Activated naive CD8-positive, alpha-beta T cell treated with anti-CD3 and anti-CD28 coated beads for 36 hours (primary cell): ENCODE data around the gene EFHC1. TPM values are rescaled to one million over a fixed set of nuclear protein-coding genes. Genes with fewer than 3 reads are reported as not detected.

Source experiments
- DNase-seq: peaks from one replicate; pipeline ENCODE4 v3.0.0; 2021
- H3K27ac Mint-ChIP-seq: one replicate; pipeline ENCODE4 v1.8.0; 2022; ENCODE audit warnings: mild to moderate bottlenecking, moderate library complexity, mixed read lengths
- H3K27me3 Mint-ChIP-seq: one replicate; pipeline ENCODE4 v1.8.0; 2022; ENCODE audit warnings: mild to moderate bottlenecking, mixed read lengths
- H3K36me3 Mint-ChIP-seq: one replicate; pipeline ENCODE4 v1.8.0; 2021; ENCODE audit warnings: mild to moderate bottlenecking, mixed read lengths
- H3K4me1 Mint-ChIP-seq: one replicate; pipeline ENCODE4 v1.8.0; 2021; ENCODE audit warnings: mixed read lengths
- H3K4me3 Mint-ChIP-seq: one replicate; pipeline ENCODE4 v1.8.0; 2022; ENCODE audit warnings: mild to moderate bottlenecking, moderate library complexity, mixed read lengths
- H3K9me3 Mint-ChIP-seq: one replicate; pipeline ENCODE4 v1.8.0; 2022; ENCODE audit warnings: mixed read lengths
- total RNA-seq, 2 experiments: library from RNA; stranded (reverse); gene quantifications; one replicate each; pipeline ENCODE4 v1.2.3, GENCODE V29; 2021

Gene EFHC1
- total RNA-seq, 2 experiments from 2014 or later, result 2.8 to 3.1 TPM

GRCh38 chr6:52566201-52566600, 146.1 kb downstream of the EFHC1 start:
- Mint-ChIP-seq H3K27ac (no peak overlapping the region), H3K27me3 (no peaks in the 10 kb centered on the region), H3K4me1 (peaks cover 20% of the 10 kb centered on the region), H3K4me3 (no peak overlapping the region), H3K9me3 (no peaks in the 10 kb centered on the region), H3K36me3 (no peaks in the 10 kb centered on the region)
- no peak for DNase-seq

GRCh38 chr6:52566853-52567279, 146.7 kb downstream of the EFHC1 start:
- Mint-ChIP-seq H3K36me3 (no peaks in the 10 kb centered on the region), H3K27ac (no peak overlapping the region), H3K4me1 (peaks cover 25% of the 10 kb centered on the region), H3K9me3 (no peaks in the 10 kb centered on the region), H3K4me3 (no peak overlapping the region), H3K27me3 (no peaks in the 10 kb centered on the region)
- DNase-seq, result no peak

GRCh38 chr6:52568320-52568719, 148.2 kb downstream of the EFHC1 start:
- peaks cover 34% of the 10 kb centered on the region for H3K4me1 Mint-ChIP-seq

GRCh38 chr6:52570291-52570700, 150.2 kb downstream of the EFHC1 start:
- H3K36me3 Mint-ChIP-seq, result no peaks in the 10 kb centered on the region
- no peak overlapping the region for H3K27ac Mint-ChIP-seq
- peaks cover 52% of the 10 kb centered on the region for H3K4me1 Mint-ChIP-seq
- no peaks in the 10 kb centered on the region for H3K27me3 Mint-ChIP-seq
- no peak overlapping the region for H3K4me3 Mint-ChIP-seq
- no peaks in the 10 kb centered on the region for H3K9me3 Mint-ChIP-seq
- no peak for DNase-seq

More at GRCh38 chr6:52568320-52568719, 148.2 kb downstream of the EFHC1 start:
- no peaks in the 10 kb centered on the region for H3K9me3 Mint-ChIP-seq
- H3K27me3 Mint-ChIP-seq, result no peaks in the 10 kb centered on the region
- DNase-seq, result no peak
- no peak overlapping the region for H3K27ac Mint-ChIP-seq
- no peaks in the 10 kb centered on the region for H3K36me3 Mint-ChIP-seq
- no peak overlapping the region for H3K4me3 Mint-ChIP-seq

- Mint-ChIP-seq H3K4me3 (no peak overlapping the region), H3K27me3 (no peaks in the 10 kb centered on the region), H3K27ac (no peak overlapping the region), H3K36me3 (no peaks in the 10 kb centered on the region), H3K4me1 (peaks cover 53% of the 10 kb centered on the region), H3K9me3 (no peaks in the 10 kb centered on the region)
- DNase-seq, result no peak
These were observed 151.1 kb downstream of the EFHC1 start for GRCh38 chr6:52571099-52571755.

- Mint-ChIP-seq H3K27me3 (no peaks in the 10 kb centered on the region), H3K4me1 (peaks cover 51% of the 10 kb centered on the region), H3K27ac (no peak overlapping the region), H3K9me3 (no peaks in the 10 kb centered on the region), H3K36me3 (no peaks in the 10 kb centered on the region), H3K4me3 (no peak overlapping the region)
- DNase-seq, result no peak
These were observed 152.4 kb downstream of the EFHC1 start for GRCh38 chr6:52572536-52572935.

- DNase-seq, result no peak
- Mint-ChIP-seq H3K36me3 (no peaks in the 10 kb centered on the region), H3K27me3 (no peaks in the 10 kb centered on the region), H3K27ac (no peak overlapping the region), H3K4me1 (peaks cover 50% of the 10 kb centered on the region), H3K9me3 (no peaks in the 10 kb centered on the region), H3K4me3 (no peak overlapping the region)
These were observed 153.2 kb downstream of the EFHC1 start for GRCh38 chr6:52573295-52573694.

Other genes starting within 250 kb of the EFHC1 start
- gene IL17A, start 234.0 kb upstream of the EFHC1 start, total RNA-seq, result not detected
- not detected for gene IL17F, start 175.8 kb upstream of the EFHC1 start, total RNA-seq
- gene MCM3, start 135.6 kb upstream of the EFHC1 start, total RNA-seq, result 100 to 1,000 TPM; 326 to 335 TPM
- gene PAQR8, start 58.2 kb upstream of the EFHC1 start, total RNA-seq, result 10 to 100 TPM; 11.0 to 11.4 TPM
- gene TRAM2, start 156.7 kb downstream of the EFHC1 start, total RNA-seq, result 1 to 10 TPM; 1.6 to 2.0 TPM